ENCODE data around the gene WFIKKN1.

Gene WFIKKN1

DNA sequence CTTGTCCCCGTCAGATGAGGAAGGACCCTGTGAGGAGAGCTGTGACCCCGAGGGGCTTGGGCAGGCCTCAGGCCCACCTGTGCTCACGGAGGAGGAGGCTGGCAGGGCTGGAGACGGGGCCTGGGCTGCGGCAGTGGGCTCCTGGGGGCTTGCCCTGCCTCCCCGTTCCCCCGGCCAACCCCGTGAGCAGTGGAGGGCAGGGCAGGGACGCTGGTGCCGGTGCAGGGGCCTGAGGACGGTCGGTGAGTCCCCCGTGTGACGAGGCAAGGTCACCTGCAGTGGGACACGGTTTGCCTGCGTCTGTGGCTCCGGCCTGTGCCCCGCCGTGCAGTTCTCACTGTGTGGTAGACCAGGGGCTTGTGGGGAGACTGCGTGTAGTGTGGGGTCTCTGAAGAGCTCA is 28.8 kb downstream of the WFIKKN1 start:
- no peak for DNase-seq

DNA sequence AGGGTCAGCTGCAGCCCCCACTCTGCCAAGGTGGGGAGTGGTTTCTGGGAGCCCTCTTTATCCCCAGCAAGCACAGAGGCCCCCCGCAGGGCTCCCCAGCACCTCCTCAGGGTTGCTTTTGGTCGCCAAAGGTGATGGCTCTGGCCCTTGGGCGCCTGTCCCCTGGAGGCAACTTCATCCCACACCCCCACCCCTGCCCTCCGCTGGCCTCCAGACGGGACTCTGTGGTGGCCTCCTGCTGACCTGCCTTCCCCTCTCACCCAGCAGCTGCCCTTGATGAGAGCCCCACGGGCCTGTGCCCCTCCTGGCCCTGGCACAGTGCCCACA is 29.3 kb downstream of the WFIKKN1 start:
- DNase-seq = no peak

GRCh38 chr16:660459-661183 is 29.8 kb downstream of the WFIKKN1 start:
- peak; percentile 61 for DNase-seq

GRCh38 chr16:661184-661821 is 30.5 kb downstream of the WFIKKN1 start:
- DNase-seq = no peak

GRCh38 chr16:662095-662494 is 31.3 kb downstream of the WFIKKN1 start:
- DNase-seq = no peak

DNA sequence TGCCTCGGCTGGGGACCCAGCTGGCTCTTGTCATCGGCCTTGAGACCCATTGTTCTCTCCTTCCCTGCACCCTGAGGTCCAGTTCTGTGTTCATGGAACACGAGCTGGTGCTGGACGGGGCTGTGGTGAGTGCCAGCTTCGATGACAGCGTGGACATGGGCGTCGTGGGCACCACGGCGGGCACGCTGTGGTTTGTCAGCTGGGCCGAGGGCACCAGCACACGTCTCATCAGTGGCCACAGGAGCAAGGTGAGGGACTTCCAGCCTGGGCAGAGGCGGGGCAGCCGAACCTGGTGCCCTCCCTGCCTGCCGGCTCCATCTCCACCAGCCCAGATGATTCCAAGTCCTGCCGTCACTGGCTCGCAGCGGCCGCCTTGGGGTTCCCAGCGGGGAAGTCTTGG is 31.8 kb downstream of the WFIKKN1 start:
- DNase-seq = no peak

DNA sequence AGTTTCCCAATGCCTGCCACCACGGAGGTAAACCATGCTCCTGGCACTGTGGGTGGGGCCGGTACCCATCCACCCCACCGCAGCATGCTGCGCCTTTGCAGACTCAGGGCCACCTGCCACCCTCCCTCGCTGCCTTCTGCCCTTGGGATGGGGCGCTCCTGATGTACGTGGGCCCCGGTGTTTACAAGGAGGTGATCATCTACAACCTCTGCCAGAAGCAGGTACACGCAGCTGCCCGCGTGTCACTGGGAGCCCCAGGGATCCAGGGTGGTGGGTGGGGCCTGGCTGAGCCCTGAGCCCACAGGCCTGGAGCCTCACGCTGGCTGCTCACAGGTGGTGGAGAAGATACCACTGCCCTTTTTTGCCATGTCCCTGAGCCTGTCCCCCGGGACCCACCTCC is 35.8 kb downstream of the WFIKKN1 start:
- DNase-seq = no peak

DNA sequence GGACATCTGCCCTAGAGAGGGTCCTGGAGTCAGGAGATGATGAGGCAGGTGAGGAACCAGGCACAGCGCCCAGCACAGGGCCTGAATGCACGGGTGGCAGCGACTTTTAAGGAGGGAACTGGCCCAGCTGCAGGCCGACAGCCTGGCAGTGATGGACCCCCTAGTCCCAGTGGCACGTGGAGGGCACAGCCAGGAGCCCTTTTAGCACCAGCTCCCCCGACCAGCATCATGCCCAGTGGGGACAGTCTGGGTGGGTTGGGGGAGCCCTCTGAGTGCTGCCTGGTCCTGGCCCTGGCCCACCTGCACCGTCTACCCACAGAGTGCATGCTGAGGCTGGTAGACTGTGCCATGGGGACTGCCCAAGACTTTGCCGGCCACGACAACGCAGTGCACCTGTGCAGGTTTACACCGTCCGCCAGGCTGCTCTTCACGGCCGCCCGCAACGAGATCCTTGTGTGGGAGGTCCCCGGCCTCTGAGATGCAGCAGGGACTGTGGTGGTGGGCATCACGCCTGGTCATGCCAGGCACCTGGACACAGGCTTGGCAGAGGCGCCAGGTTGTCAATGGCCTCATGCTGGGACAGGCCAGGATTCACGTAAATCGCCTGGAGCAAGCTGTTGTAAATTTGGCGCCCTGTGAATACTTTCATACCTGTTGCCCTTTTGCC is 36.5 kb downstream of the WFIKKN1 start:
- no peak for DNase-seq

DNA sequence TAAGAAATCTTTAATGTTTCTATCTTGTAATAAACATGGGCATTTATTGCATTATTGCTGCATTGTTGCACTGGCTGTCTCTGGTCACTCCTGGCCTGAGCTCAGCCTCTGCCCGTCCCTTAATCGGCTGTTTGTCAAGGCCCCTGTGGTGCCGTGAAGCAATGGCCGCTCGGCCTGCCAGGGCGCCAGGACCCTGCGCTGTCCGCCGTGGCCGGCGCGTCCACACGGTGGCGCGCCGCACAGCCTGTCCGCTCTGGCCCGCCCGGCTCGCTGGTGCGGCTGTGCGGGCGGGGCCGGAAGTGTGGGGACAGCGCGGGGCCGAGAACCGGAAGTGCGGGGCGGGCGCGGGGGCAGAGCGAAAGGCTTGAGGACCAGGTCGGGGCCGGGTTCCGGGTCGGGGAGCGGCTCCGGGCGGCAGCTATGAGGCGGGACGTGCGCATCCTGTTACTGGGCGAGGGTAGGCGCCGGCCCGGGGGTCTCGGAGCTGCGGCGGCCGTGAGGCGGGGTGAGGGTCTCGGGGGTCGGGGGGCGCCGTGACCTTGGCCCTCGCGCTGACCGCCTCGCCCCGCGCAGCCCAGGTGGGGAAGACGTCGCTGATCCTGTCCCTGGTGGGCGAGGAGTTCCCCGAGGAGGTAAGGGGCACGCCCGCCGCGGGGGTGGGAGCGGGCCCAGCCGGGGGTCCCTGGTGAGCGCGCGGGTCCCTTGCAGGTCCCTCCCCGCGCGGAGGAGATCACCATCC is 37.2 kb downstream of the WFIKKN1 start, which contains the start of gene RHOT2:
Gene RHOT2 (plus strand): TSS at position 353 of the 739 bp plus-strand sequence. CDS start 68 bp downstream, at position 421.
- peak; percentile 92 for DNase-seq

GRCh38 chr16:668519-669171 is 37.9 kb downstream of the WFIKKN1 start:
- no peak for DNase-seq

DNA sequence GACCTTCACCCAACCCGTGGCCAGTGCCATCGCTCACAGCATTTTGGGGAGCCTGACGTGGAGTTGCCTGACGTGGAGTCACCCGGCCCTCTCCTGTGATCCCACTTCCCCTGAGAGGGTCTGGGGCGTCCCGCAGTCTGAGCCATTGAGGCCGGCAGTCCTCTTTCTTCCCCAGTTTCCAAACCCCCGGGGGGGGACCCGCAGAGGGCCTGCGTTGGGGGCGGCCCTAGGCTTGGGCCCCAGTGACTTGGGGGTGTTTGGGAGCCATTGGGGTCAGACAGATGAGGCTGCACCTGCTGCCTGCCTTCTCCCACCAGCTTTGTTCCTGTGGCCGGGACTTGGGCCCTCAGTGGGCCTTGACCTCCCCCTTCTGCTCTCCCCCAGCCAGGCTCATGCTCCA is 38.9 kb downstream of the WFIKKN1 start:
- DNase-seq = no peak

DNA sequence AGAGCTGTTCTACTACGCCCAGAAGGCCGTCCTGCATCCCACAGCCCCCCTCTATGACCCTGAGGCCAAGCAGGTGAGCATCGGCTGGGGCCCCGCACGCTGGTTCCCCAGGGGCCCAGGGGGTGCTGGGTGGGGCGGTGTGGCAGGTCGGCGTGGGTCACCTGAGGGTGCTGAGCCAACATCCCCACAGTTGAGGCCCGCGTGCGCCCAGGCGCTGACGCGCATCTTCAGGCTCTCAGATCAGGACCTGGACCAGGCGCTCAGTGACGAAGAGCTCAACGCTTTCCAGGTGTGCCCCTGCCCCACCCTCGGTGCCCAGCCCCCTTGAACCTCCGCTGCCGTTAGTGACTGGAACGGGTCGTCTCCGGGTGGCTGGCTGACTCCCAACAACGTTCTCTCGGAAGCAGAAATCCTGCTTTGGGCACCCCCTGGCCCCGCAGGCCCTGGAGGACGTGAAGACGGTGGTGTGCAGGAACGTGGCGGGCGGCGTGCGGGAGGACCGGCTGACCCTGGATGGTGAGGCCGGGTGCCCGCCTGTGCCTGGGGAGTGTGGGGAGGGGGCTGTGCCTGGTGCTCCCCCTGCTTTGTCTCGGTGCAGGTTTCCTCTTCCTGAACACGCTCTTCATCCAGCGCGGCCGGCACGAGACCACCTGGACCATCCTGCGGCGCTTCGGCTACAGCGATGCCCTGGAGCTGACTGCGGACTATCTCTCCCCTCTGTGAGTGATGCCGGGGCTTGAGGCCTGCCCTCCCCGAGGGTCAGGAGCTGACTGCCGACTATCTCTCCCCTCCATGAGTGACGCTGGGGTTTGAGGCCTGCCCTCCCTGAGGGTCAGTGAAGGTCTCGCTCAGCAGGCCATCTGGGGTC is 39.9 kb downstream of the WFIKKN1 start:
- no peak for DNase-seq

GRCh38 chr16:671353-672131 is 40.8 kb downstream of the WFIKKN1 start:
- DNase-seq = no peak

- DNase-seq = no peak
Measured at GRCh38 chr16:672371-672770, 41.6 kb downstream of the WFIKKN1 start.

GRCh38 chr16:672851-673250 is 42.1 kb downstream of the WFIKKN1 start:
- DNase-seq = no peak

GRCh38 chr16:673399-673991 is 42.7 kb downstream of the WFIKKN1 start:
- DNase-seq = no peak

DNA sequence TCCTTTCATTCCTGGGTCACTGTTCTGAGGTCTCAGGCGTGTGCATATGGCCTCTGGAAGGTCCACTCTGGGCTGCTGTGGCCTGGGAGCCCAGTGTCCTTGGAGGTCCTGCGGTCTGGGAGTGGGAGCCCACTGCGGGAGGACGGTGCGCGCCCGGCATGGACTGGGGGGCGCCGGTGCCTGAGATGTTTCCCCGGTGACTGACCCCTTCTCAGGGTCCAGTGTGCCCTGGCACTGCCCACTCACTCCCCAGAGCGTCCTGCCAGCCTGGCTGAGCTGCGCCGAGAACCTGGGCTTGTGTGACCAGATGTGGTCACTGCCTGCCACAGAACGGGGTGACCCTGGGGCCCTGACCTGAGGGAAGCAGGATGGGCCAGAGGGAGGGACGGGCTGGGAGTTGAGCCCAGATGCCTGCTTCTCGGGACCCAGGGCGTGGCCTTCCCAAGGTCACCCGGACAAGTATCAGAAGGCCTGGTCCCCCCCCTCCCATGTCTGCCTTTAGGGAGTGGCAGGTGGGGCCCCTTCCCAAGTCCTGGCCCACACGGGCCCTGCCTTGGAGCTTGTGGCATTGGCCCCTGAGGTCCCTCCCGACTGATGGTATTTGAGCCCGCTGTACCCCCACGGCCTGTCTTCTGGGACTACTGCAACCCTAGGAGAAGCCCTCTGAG is 43.6 kb downstream of the WFIKKN1 start:
- no peak for DNase-seq

DNA sequence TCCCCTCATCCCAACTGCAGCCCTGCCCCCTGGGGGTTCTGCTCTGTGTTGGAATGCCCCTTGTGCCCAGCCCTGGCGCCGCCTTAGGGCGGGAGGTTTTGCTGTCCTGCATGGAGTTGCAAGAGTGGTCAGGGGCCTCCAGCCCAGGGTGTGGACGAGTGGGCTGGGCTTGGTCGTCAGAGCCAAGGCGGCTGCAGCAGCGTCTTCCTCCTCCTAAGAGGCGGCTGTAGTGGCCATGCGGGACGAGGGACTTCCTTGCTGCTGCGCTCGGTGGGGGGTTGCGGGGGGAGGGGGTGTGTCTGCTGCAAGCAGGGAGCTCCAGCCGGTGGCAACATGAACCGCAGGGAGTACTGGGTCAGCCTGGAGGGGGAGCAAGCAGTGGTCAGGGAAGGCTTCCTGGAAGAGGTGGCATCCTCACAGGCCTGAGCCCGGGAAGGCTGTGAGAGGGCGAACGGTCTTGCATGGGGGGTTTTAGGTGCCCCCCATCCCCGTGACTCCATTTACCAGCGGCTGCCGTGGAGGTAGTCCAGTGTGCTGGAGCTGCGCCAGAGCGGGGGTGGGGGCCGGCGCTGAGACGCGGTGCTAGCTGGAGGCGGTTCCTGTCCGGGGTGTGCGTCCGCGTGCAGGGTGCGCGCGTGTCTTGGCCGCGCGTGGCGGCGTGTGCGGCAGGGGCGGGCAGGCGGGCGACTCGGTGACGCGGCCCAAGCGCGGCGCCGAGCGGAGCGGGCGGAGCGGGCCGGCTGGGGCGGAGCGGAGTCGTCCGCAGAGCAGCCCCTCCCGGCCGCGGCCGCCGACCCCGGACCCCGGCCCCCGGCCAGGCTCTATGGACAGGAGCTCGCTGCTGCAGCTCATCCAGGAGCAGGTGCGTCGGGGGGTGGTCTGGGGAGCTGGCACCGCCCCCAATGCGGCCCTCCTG is 44.4 kb downstream of the WFIKKN1 start, which contains the start of gene RHBDL1:
Gene RHBDL1 (plus strand): TSS at position 704 of the 916 bp plus-strand sequence. CDS start 120 bp downstream, at position 824.
- no peak for DNase-seq

All from activated CD8-positive, alpha-beta memory T cell treated with anti-CD3 and anti-CD28 coated beads, Interleukin-2, amount 50 U/mL, for 4 hours (primary cell).